ENCODE results near the gene SLC9A9. TPM values are rescaled to one million over a fixed set of nuclear protein-coding genes. Genes with fewer than 3 reads are reported as not detected.

Gene SLC9A9
- total RNA-seq, 1 donor from 2014 or later: 5.6 TPM

- ATAC-seq (peak; percentile 75), DNase-seq (no peak)
- intact Hi-C loops (cut with micrococcal nuclease): no loop called here
Measured at GRCh38 chr3:143775459-143775858, 72.8 kb downstream of the SLC9A9 start.

- intact Hi-C loops (cut with micrococcal nuclease): no loop called here
- no peak for ATAC-seq
Measured at GRCh38 chr3:143771939-143772338, 76.3 kb downstream of the SLC9A9 start.

GRCh38 chr3:143771258-143771657 lies 77.0 kb downstream of the SLC9A9 start:
- DNase-seq (no peak), ATAC-seq (no peak)
- intact Hi-C loops (cut with micrococcal nuclease): no loop called here

More at GRCh38 chr3:143771939-143772338, 76.3 kb downstream of the SLC9A9 start:
- no peak for DNase-seq

GRCh38 chr3:143770391-143770790 lies 77.9 kb downstream of the SLC9A9 start:
- intact Hi-C loops (cut with micrococcal nuclease): no loop called here
- DNase-seq (no peak), ATAC-seq (no peak)

- intact Hi-C loops (cut with micrococcal nuclease): no loop called here
- DNase-seq: no peak
- ATAC-seq: peak; percentile 43
Measured at GRCh38 chr3:143769616-143770015, 78.7 kb downstream of the SLC9A9 start.

GRCh38 chr3:143764840-143765239 lies 83.4 kb downstream of the SLC9A9 start:
- intact Hi-C loops (cut with micrococcal nuclease): no loop called here
- DNase-seq (no peak), ATAC-seq (no peak)

- intact Hi-C loops (cut with micrococcal nuclease): no loop called here
- no peak for DNase-seq
- no peak for ATAC-seq
Measured at GRCh38 chr3:143763564-143764162, 84.6 kb downstream of the SLC9A9 start.

- intact Hi-C loops (cut with micrococcal nuclease): no loop called here
- DNase-seq: no peak
- no peak for ATAC-seq
Measured at GRCh38 chr3:143757691-143758090, 90.6 kb downstream of the SLC9A9 start.

GRCh38 chr3:143755978-143756377 lies 92.3 kb downstream of the SLC9A9 start:
- ATAC-seq: no peak
- DNase-seq: no peak
- intact Hi-C loops (cut with micrococcal nuclease): no loop called here

GRCh38 chr3:143754090-143754489 lies 94.2 kb downstream of the SLC9A9 start:
- ATAC-seq (no peak), DNase-seq (no peak)
- intact Hi-C loops (cut with micrococcal nuclease): no loop called here

GRCh38 chr3:143753456-143753855 lies 94.8 kb downstream of the SLC9A9 start:
- DNase-seq (no peak), ATAC-seq (no peak)
- intact Hi-C loops (cut with micrococcal nuclease): no loop called here

- ATAC-seq (no peak), DNase-seq (no peak)
- intact Hi-C loops (cut with micrococcal nuclease): no loop called here
Measured at GRCh38 chr3:143753006-143753405, 95.3 kb downstream of the SLC9A9 start.

GRCh38 chr3:143751643-143752178 lies 96.6 kb downstream of the SLC9A9 start:
- DNase-seq (no peak), ATAC-seq (no peak)
- intact Hi-C loops (cut with micrococcal nuclease): no loop called here

- ATAC-seq: no peak
- intact Hi-C loops (cut with micrococcal nuclease): no loop called here
- no peak for DNase-seq
Measured at GRCh38 chr3:143750841-143751240, 97.4 kb downstream of the SLC9A9 start.

- ATAC-seq: no peak
- DNase-seq: no peak
- intact Hi-C loops (cut with micrococcal nuclease): no loop called here
Measured at GRCh38 chr3:143749926-143750325, 98.3 kb downstream of the SLC9A9 start.

GRCh38 chr3:143737065-143737464 lies 111.2 kb downstream of the SLC9A9 start:
- DNase-seq: no peak
- ATAC-seq: no peak
- intact Hi-C loops (cut with micrococcal nuclease): no loop called here

GRCh38 chr3:143736205-143736997 lies 111.9 kb downstream of the SLC9A9 start:
- no peak for ATAC-seq
- DNase-seq: no peak
- intact Hi-C loops (cut with micrococcal nuclease): no loop called here

- ATAC-seq: no peak
- DNase-seq: no peak
- intact Hi-C loops (cut with micrococcal nuclease): no loop called here
Measured at GRCh38 chr3:143731776-143732175, 116.5 kb downstream of the SLC9A9 start.

GRCh38 chr3:143731320-143731719 lies 116.9 kb downstream of the SLC9A9 start:
- ATAC-seq: no peak
- intact Hi-C loops (cut with micrococcal nuclease): no loop called here
- DNase-seq: no peak

- intact Hi-C loops (cut with micrococcal nuclease): no loop called here
- DNase-seq (no peak), ATAC-seq (no peak)
Measured at GRCh38 chr3:143727391-143727790, 120.9 kb downstream of the SLC9A9 start.

GRCh38 chr3:143726727-143727126 lies 121.5 kb downstream of the SLC9A9 start:
- DNase-seq (no peak), ATAC-seq (no peak)
- intact Hi-C loops (cut with micrococcal nuclease): no loop called here

Data from left ventricle myocardium superior (tissue), 1 donor.